NOMO-1 treated with DMSO at 0.1 percent for 48 hours (cell line): ENCODE results near the gene MAP3K5.

Experiments
- DNase-seq: peaks from one replicate; lab custom pipeline; 2025; ENCODE audit not compliant: unreplicated experiment; lab: John Stamatoyannopoulos, UW

MAP3K5 gene

DNA sequence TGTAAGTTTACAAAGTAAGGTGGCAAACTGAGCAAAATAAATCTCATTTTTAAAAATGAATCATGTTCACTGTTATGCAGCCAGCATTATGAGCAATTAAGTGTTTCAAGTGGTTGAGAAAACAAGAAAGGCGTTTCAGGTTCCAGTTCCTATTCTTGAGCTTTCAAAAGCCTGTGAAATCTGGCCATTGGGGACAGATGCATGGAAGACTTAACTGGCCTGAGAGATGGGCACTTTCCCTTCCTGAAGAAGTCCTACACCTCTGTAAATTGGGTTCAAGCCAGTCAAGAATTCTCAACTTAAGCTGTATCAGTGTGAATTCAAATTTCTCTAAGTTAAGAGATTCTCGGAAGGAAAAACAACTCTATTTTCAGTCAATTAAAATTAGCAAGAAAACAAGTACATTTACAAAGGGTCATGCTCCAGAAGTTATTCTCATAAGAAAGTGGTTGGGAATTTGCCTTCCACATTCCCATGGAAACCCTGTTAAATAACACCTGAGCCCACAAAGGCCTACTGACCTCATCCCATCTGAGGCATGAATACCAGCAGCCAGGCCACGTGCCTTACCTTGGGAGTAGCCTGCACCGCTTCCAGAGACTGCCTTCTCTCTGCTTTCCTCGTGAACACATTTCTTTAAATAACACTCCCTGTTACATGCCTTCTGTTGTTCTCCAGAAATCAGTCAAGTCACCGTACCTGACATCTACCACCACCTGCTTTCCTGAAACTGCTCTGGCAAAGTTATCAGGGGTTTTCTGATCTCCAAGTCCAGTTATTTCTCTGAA, 19.4 kb downstream of the MAP3K5 start:
- peak; percentile 72 for DNase-seq

GRCh38 chr6:136771306-136771705, 21.0 kb downstream of the MAP3K5 start:
- no peak for DNase-seq

GRCh38 chr6:136769759-136770158, 22.5 kb downstream of the MAP3K5 start:
- no peak for DNase-seq

DNA sequence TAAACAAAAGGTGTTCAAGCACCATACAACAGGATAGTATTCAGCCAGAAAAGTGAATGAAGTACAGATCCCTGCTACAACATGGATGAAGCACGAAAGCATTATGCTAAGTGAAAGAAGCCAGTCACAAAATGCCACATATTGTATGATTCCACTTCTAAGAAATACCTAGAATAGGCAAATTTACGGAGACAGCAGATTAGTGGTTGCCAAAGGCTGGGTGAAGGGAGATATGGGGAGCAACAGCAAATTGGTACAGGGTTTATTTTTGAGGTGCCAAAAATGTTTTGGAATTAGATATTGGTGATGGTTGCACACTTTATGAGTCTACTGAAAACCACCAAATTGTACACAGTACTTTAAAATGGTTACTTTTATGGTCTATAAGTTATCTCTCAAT, 23.2 kb downstream of the MAP3K5 start:
- no peak for DNase-seq

- DNase-seq = peak; percentile 68
Measured at GRCh38 chr6:136767570-136768309, 24.5 kb downstream of the MAP3K5 start.

- DNase-seq = no peak
Measured at GRCh38 chr6:136767103-136767502, 25.2 kb downstream of the MAP3K5 start.

- DNase-seq = no peak
Measured at GRCh38 chr6:136766274-136766673, 26.0 kb downstream of the MAP3K5 start.

- peak; percentile 92 for DNase-seq
Measured at GRCh38 chr6:136764517-136764993, 27.7 kb downstream of the MAP3K5 start.

GRCh38 chr6:136763716-136764516, 28.4 kb downstream of the MAP3K5 start:
- no peak for DNase-seq

GRCh38 chr6:136763255-136763654, 29.0 kb downstream of the MAP3K5 start:
- DNase-seq = no peak

DNA sequence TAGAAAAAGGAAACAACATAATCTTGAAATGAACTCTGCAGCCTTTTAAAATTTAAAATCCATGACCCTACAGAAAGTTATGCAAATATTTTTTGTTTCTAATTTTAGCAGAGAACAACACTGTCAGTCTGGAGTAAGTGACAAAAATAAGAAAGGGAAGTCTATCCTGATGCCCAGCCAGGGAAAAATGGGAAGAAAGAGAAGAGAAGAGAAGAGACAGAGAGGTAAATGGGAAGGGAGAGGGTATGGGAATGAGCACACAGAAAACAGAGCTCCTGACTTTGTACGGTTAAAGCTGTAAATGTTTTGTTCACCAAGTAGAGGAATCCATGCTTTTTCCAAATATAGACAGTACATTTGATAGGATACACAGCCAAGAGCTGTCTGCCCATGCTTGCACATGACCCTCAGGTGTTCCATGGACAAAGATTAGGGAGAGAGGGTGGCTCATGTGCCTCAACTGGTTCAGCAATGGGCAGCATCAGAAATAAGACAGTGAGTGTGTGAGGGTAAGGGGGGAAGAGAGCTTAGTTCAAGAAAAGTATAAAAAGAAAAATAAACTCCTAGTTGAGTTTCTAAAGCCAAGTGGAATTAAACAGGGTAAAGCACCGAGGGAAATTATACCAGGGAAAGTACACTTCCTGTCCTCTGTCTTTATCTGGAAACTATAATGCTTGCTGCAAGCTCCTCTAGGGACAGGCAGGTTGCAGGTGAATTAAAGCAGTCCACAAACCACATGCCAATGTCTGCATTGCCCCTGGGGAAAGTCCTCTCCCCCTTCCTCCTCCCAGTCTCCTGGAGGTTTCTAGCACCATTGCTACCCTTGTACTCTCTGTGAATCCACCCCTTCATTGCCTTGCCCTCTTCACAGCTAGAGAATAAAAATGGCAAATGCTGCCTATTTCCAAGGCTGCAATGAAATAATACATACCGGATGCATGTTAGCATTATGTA, 30.0 kb downstream of the MAP3K5 start:
- no peak for DNase-seq

DNA sequence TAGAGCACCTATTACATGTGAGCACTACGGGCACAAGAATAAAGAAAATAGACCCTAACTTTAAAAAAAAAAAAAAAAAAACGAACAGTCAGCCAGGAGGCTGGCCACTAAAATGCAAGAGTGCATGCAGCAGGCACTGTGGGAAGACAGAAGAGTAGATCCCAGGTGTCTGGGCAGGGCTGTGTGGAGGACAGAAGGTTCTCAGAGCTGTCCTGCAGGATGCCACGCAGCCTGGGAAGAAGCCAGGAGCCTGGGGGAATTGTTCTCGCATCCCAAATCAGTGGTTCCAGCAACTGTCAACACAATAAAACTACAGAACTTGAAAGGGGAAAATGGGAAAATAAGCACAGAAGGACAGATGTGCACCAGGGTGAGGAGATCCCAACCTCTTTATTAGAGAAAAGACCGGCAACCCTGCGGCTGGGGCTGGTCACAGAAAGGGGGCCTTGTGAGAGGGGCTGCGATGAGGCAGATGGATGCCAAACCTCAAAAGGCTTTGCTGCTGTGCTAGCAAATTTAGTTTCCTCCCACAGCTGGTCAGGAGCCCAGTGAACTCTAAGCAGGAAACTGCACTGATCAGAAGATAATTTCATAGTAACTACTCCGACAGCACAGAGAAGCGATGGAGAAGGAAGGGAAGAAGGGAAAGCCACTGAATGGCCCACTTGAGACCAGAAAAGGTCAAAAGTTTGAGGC, 30.9 kb downstream of the MAP3K5 start:
- DNase-seq = no peak

GRCh38 chr6:136760781-136761180, 31.5 kb downstream of the MAP3K5 start:
- DNase-seq = peak; percentile 69

DNA sequence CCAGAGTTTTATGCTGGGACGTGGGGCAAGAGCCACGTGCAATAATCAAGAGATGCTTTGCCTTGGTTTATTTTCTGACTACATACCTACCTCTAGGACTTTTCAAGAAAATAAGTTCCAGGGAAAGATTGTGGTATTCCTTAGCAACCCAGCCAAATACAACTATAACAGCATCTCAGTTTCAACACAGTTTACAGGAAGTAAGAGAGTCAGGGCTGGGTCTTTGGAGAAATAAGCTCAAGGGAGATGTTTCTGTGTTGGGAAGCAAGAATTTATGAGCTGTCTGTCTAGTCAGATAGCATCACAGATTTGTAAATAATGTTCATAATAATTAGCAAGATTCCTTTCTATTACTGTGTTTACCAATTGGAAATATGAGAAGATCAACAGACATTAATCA, 35.1 kb downstream of the MAP3K5 start:
- DNase-seq = no peak

- no peak for DNase-seq
Measured at GRCh38 chr6:136754820-136755219, 37.5 kb downstream of the MAP3K5 start.

DNA sequence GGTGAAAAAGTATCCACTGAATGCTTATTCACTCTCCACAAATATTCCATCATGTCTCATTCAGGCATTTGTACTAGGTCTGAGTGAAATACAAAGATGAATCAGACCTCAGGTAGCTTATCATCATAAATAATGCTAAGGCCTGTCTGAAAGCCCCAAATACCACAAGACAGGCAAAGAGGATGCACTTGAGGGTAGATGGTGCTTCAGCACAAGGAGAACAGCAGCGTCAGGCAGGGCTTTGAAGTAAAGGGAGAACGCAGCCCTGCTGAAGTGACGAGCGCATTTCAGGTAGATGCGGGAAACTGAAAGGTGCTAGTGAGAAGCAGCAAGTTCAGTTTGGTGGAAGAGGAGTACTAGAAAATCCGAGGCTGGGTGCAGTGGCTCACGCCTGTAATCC, 38.7 kb downstream of the MAP3K5 start:
- DNase-seq = no peak

GRCh38 chr6:136752554-136752953, 39.7 kb downstream of the MAP3K5 start:
- DNase-seq = no peak

DNA sequence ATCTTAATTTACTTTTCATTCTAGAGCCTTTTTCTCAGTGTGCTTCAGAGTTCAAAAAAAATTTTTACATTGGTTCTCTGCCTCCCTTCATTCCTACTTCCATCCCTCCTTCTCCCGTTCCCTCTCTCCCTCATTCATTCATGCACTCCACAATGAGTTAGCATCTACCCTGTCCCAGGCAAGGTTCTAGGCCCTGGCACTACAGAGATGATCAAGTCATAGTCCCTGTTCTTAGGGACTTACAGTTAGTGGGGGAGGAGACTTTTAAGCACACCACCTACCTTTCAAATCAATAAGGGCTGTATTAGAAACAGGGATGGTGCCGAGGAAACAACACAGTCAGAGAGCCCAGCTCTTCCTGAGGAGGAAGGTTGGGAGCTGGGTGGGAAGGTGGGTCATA, 40.3 kb downstream of the MAP3K5 start:
- DNase-seq = no peak

DNA sequence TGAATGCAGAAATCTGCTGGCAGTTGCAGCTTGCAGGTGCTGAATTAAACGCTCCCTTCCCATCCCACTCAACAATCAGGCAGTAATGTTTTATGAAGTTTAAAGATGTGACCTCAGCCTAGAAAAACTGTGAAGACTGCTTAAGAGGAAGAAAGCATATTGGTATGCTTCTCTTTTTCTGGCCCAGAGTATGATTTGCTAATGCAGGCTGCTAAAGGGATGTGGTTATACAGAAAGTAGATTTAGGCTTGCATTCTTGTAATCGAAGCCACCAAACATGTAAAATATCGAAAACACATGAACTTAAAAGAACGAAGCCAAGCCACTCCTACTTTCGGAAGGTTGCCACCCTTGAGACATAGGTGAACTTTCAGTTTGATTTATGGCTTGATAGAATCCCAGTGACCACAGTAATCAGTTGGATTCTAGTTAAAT, 40.7 kb downstream of the MAP3K5 start:
- DNase-seq = peak; percentile 89
